Activated naive CD4-positive, alpha-beta T cell treated with Interleukin-2 at 50 U/mL for 16 hours (primary cell): Measurements from ENCODE around the gene CEP164.
"Not testable (repeated sequence)": the region's sequence is repeated elsewhere in the genome, so short reads cannot be mapped to it uniquely, and the experiment has no call there.

ENCODE experiments used
- DNase-seq: peaks from one replicate; pipeline ENCODE4 v3.0.0-alpha.2; 2020

The CEP164 gene

DNA sequence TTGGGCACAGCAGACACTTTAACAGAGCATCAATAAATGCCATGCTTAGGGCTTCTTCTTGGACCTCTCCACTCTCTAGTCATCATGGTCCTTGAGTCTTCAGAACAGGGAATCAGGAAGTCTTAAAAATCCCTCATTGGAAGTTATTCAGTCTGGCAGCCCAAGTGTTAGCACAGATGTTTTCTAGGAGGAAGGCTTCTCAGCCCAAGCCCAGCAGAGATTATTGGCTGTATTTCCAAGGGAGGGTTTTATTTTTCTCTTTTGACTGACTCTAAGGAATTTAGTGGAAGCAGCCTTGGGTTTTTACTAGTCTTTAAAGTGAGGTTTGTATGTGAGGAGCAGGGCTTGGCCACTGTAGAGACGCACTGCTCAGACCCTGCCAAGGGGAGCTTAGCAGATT lies 41.9 kb downstream of the CEP164 start:
- DNase-seq = no peak

DNA sequence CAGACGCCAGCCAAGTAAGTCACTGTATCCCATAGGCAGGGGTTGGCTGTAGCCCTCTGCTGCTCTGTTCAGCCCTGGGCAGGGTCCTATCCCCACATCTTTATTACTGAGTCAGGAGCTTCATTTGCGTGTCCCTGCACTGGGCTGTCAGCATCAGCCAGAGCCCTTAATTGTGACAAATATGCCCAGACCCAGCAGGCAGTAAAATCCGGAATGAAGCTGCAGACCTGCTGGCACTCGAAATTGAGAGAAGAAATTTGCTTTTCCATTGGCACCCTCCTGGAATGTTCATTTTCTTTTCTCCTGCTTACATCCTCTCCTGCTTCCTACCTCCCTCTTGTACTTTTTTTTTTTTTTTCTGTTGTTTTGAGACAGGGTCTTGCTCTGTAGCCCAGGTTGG lies 43.8 kb downstream of the CEP164 start:
- DNase-seq = no peak

DNA sequence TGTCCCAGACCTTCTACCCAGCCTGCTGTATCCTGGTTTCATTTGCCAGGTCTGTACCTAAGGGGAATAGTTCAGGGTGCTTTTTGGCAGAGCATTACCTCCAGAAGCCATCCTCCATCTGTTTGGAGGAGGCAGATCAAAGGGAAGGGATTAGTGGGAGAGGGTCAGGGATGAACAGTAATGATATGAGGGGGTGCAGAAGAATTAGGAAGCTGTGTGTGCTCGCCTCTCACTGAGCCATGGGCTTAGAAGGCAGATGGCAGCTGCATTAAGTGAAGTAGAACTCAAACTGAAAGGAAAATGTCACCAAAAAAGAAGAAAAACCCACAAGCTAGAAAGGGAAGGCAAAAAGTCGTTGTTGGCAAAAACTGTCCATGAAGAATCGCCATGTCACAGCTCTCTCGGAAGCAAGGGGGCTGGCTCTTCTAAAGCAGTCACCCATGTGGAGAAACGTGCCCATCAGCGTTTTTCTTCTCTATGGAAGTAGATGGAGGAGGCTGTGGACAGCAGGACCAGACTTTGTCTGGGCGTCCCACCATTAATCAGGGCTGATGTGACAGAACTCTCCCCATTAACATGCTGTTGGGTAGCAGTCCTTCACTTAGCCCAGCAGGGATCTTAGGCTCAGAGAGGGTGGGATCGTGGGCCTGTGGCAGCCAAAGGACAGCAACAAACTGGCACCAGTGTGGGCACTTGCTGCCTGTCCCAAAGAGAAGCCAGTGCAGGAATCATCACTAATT lies 46.8 kb downstream of the CEP164 start:
- no peak for DNase-seq

DNA sequence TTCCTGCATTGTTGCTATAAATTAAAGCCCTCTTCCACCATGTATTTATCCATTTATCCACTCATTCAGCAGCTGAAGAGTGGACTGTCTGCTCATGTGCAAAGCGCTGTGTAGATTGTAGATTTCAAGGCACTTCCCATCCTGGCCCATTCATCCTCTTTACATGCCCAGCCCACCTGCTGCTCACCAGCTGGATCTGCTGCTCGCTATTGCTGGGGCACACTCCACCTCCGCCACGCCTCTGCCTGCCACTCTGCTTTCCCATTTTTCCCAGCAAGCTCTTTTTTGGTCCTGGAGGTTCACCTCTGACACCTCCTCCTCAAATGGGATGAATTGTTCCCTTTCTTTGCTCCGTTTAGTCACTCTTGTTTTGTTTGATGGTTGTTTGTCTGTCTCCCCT lies 48.3 kb downstream of the CEP164 start:
- DNase-seq = no peak

DNA sequence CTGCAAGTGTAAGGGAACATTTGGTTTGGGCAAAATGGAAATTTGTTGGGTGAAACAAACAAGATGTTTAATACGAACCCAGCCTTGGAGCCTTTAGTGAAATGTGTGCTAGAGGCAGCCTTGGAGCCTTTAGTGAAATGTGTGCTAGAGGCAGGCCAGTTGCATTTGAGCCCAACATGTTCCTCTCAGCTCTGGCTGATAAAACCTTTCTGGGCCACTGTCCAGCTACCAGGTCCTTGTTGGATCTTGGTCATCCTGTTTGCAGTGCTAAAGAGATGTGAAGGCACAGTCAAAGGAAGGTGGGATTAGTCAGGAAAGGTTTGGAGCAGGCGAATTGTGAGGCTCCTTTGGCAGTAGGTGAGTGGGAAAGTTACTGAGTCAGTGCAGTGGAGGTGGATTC lies 48.9 kb downstream of the CEP164 start:
- no peak for DNase-seq

DNA sequence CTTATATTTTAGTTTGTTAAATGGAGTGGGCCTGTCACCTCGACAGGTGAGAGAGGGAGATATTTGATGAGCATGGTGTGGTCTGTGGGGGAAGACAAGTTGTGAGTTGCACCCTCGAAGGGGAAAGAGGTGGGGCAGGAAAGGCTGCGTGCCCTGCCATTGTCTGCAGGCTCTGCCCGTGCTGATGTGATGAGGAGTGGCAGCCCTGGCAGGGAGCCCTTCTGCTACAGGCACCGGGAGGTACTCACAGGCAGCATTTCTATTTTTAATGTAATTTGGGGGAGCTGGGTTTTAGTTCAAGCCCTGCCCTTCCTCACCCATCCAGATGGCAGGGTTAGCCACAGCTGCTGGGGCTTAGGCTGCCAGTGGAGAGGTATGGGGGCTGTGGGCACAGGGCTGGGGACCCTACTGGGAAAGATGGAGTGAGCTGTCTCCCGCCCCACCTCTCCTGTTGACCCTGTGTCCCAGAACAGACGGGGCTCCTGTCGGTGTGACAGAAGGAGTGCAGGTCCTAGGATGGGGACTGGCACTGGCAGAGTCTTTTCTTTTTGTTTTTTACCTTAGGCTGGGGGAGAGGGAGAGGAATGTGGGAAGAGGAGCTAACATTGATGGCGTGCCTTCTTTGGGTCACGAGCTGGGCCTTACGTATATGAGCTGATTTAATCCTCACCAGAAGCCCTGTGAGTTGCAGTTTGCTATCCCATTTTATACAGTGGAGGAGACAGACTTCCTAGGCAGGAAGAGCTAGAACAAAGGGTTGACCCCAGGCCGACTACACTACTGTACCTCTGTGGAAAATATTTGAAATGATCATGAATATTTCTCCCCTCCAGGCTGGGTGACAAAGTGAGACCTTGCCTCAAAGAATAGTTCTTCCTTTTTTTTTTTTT lies 51.6 kb downstream of the CEP164 start:
- no peak for DNase-seq

DNA sequence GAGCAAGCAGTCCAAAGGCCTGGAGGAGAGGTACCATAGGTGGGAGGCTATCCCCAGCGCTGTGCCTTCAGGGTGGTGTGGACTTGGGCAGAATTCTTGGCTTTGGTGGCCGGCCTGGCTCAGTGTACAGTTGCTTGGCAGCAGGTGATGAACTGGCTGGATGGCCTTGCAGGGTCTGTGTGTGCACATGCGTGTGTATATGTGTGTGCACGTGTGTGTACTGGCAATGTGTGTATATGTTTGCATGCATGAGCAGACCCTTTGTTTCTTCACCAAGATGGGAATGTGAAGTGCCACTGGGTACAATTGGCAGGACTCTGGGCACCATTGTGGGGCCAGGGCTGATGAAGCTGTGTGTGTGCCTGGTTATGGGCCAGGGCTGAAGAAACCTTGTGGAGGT lies 53.0 kb downstream of the CEP164 start:
- DNase-seq = no peak

DNA sequence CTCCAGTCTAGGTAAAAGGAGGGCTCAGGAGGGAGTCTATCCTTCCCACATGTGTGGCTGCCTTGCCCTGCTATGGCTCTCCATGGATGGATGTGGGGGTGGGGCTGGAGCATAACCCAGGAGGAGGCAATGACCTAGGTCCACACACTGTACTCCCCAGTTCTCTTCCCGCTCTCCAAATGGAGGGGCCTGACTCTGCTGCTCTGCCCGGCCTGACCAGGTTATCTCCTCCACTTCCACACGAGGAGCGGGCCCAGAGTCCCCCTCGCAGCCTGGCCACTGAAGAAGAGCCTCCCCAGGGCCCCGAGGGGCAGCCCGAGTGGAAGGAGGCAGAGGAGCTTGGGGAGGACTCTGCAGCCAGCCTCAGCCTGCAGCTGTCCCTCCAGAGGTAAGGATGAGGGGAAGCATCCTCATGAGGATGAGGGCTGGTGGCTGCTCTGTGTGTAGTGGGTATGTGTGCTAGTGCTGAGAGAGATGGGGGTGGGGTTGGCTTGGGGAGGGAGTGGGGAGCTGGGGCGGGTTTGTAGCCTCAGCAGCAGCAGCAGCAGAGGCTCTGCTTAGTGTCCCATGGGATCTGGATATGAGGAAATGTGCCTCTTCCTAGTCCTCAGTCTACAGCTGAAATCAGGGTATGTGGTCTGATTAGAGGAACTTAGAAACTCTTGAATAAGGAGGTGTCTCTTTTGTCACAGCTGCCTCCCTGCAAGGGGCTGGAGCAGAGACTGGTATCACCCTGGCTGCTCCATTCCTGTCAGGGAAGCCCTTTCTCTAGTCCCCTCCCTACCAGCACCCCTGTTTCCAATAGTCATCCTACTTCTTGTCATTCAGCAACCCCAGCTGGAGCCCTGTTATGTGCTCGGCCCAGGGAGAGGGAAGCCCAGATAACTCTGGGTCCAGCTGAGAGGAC lies 54.1 kb downstream of the CEP164 start:
- DNase-seq = no peak

DNA sequence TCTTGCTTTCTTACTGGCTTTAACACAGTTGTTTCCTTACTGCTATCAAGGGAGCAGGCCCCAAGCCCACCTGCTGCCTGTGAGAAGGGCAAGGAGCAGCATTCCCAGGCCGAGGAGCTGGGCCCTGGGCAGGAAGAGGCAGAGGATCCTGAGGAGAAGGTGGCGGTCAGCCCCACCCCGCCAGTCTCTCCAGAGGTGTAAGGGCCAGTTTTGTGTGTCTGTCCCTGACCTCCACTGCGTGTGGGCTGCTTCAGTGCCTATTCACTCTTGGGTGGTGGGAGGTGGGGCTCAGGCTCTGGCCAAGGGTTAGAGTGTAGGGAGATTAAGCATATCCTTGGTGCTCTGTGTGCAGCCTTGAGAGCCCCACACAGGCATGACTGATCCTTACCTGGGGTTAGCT lies 55.1 kb downstream of the CEP164 start:
- no peak for DNase-seq

DNA sequence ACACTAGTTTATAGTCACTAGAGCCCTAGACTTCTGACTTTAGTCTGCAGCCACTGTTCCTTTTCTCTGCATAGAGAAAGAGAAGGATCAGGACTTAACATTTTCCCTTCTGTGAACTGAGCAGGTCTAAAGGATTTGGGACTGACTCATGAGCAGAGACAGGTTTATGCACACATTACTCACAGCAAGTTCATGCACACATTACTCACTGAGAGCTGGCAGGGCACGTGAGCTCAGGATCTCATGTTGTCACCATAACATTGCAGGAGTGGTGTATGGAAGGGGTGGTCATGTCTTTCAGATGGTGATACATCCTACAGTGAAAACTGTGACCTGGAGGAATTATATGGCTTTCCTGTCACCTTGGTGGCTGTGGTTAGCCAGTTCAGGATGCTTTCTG lies 56.4 kb downstream of the CEP164 start:
- DNase-seq = no peak

DNA sequence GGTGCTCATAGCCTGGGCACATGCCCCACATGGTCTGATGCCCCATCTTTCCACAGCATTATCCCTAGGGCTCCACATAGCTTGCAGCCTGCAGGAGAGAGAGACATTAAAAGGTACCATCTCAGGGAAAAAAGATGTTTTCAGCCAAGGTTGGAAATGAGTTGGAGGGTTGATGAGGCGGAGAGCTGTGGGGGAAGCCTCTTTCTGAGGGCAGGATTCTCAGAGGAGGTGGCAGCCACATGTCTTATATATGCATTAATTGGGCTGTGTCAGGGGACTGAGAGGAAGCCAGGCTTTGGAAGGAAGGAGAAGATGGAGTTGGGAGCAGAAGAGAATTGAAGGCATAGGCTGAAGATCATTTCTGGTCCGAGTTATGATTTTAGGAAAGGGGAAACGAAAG lies 57.8 kb downstream of the CEP164 start:
- DNase-seq = no peak

DNA sequence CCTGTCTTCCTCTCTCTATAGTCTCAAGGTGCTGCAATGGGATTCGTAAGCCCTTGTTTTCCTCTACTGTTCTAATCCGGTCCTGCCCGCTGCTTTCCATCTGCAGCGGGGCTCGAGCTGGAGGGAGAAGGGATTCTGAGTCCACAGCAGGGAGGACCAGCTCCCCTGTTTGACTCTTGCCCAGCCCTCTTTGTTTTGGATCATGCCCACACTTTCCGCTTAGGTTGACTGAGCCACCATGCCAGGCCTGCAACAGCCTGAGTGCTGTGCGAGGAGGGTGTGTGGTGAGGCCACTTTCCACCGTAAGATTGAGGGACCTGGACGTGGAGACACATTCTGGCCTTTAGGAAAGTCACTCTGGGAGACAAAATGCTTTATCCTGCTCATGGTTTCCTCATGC lies 58.3 kb downstream of the CEP164 start:
- DNase-seq = no peak

DNA sequence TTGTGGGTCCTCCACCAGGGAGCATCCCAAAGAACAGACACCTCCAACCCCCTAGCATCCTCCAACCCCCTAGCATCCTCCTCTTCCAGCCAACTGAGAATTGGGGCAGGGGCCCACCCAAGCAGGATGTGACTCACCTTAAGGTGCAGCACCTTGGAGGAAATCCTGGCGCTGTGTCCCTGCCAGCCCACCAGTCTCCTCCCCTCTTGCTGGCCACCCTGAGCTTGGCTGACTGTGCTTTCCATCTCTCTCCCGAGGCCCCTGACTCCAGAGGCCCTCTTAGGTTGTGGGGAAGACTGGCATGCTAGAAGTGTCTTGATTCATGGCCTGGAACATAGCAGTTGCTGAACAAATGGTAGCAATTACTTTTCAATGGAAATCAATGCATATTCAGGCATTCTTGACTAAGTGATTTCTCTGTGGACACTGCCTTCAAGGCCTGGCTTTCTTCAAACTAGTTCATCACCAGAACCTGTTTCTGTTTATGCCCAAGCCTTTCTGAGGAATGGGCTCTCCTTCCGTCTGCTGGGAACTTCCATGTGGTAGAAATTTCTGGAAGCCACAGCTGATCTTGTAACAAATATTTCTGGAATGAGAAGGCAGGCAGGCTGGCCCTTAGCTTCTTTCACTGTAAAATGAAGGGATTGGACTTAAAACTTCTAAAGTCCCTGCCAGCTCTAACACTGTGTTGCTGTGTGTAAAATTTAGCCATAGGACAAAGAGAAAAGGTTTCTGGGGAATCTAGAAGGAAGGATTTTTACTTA lies 60.5 kb downstream of the CEP164 start:
- DNase-seq = no peak

DNA sequence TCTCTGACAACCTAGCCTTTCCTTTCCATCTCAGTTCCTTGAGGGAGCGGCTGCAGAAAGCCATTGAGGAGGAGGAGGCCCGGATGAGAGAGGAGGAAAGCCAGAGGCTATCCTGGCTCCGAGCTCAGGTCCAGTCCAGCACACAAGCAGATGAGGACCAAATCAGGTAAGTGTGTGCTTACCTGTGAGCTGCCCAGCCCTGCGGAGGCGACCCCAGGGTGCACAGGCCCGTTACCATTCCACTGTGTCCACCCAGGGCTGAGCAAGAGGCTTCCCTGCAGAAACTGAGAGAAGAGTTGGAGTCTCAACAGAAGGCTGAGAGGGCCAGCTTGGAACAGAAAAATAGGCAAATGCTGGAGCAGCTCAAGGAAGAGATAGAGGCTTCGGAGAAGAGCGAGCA lies 63.1 kb downstream of the CEP164 start:
- DNase-seq = no peak

DNA sequence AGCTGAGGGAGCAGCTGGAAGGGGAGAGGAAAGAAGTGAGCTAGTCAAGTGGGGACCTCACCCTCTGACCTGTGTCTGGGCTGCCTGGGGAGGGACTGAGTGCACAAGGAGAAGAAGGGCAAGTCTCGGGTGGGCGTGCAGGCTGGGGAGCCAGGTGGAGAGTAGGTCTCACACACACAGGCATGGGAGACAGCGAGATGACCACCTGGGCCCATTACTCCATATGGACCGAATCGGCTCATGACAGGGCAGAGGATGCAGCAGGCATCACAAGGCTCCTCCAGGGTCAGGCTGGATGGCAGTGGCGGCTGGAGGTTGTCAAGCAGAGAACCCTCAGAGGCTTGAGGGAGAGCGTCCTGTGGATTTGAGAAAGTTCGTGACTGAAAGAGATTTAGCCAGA lies 63.5 kb downstream of the CEP164 start:
- no peak for DNase-seq

DNA sequence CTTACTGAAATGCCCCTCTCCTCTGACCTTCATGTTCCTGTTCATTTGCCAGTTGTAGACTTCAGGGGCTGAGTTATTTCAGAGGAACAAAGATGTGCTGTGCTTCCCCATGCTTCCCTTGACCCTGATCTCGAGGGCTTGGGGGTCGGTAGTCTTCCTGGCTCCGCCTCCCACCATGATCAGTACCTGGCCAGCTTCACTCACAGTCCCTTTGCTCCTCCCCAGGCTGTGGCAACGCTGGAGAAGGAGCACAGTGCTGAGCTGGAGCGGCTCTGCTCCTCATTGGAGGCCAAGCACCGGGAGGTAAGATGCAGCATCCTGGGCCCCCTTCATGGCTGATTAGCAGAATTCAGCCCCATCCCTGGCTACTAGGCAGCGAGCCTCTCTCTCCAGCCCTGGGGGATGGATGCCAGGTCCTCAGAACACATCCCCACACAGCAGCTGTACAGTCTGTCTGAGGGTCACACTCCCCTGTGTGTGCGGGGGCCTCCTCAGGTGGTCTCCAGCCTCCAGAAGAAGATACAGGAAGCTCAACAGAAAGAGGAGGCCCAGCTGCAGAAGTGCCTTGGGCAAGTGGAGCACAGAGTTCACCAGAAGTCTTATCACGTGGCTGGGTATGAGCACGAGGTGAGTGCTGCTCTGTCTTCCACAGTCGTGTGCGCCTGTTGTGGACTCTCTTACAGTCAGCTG lies 64.5 kb downstream of the CEP164 start:
- no peak for DNase-seq

DNA sequence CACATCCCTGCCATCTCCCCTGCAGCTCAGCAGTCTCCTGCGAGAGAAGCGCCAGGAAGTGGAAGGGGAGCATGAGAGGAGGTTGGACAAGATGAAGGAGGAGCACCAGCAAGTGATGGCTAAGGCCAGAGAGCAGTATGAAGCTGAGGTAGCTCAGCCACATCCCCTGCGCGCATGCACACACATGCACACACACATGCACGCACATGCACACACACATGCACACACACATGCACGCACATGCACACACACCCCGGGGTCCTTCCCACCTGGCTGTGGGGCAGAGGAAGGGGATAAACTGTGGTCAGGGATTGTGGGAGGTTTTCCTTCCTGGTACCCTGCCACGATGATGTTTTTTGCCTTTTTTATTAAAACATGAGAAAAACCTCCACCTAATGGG lies 65.3 kb downstream of the CEP164 start:
- DNase-seq = no peak

DNA sequence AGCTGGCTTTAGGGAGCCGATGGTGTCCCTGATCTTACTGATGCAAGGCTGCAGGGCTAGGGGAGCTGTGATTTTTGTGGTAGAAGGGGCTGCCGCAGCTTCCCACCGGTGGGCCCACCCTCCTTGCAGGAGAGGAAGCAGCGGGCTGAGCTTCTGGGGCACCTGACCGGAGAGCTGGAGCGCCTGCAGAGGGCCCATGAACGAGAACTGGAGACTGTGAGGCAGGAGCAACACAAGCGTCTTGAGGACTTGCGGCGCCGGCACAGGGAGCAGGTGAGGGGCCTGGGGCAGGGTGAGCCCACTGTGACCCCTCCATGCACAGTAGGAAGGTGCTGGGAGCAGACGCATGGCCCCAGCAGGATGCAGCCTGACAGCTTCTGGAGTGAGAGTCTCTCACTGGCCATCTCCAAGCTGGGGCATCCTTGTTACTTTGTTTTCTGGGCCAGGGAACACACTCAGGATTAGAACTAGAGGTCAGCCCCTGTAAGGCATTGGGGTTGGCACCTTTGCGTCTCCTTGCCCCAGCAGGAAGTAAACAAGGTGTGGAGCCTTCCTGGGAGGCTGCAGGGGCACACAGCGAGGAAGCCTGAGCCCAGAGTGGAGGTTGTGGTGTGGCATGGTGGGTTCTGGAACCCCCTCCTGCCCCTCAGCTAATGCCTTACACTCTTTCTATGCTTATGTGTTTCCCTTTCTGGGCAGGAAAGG lies 66.7 kb downstream of the CEP164 start:
- DNase-seq = no peak

DNA sequence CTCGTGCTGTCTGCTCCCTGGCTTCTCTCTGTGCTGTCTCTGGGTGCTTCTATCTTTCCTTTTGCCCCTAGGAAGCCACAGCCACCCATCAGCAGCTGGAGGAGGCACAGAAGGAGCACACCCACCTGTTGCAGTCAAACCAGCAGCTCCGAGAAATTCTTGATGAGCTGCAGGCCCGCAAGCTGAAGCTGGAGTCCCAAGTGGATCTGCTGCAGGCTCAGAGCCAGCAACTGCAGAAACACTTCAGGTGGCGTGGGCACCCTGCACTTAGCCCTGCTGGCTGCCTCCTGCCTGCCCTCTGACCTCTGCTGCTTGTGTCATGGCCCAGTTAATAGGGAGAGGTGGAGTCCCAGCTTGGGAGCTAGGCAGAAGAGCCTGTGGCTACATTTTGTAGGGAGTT lies 67.8 kb downstream of the CEP164 start:
- DNase-seq = no peak

DNA sequence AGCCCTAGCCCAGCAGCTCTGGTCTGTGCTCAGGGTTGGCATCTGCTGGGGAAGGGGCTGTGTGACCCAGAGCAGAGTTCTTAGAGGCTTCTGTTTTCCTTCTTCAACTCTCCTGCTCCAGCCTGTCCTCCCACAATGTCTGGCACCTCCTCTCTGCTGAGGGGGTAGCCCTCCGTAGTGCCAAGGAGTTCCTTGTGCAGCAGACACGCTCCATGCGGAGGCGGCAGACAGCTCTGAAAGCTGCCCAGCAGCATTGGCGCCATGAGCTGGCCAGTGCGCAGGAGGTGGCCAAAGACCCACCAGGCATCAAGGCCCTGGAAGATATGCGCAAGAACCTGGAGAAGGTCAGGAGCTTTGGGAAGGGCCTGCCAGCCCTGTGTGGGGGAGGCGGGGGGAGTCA lies 69.3 kb downstream of the CEP164 start:
- DNase-seq = no peak

DNA sequence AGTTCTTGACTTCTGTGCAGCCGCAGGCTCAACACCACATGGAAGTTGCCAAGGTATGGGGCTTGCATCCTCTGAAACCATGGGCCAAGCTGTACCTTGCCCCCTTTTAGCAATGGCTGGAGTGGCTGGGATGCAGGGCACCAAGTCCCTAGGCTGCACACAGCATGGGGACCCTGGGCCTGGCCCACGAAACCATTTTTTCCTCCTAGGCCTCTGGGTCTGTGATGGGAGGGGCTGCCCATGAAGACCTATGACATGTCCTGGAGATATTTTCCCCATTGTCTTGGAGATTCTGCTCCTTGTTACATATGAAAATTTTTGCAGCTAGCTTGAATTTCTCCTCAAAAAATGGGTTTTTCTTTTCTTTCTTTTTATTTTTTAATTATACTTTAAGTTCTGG lies 71.0 kb downstream of the CEP164 start:
- not testable (repeated sequence) for DNase-seq
